ENCODE measurements around the gene ERMN.
"Not testable (repeated sequence)": the region's sequence is repeated elsewhere in the genome, so short reads cannot be mapped to it uniquely, and the experiment has no call there.

- not testable (repeated sequence) for TF ChIP-seq EP300, CTCF, POLR2A (IDR thresholded peaks at IDR 0.05)
Observed at GRCh38 chr2:157341381-157341780, 15.8 kb upstream of the ERMN start.
